Hematopoietic multipotent progenitor cell treated with erythropoietin and hydrocortisone succinate and interleukin-3 and kit ligand, for 15 days (in vitro differentiated cells): ENCODE results near the gene SORD.
"Not testable (repeated sequence)": the region's sequence is repeated elsewhere in the genome, so short reads cannot be mapped to it uniquely, and the experiment has no call there.

Source experiments
- DNase-seq: peaks from one replicate; pipeline ENCODE4 v3.0.0-alpha.2; 2015; ENCODE audit warnings: low spot score

The SORD gene

GRCh38 chr15:45097466-45097865, 74.5 kb downstream of the SORD start:
- no peak for DNase-seq

GRCh38 chr15:45099549-45100165, 76.7 kb downstream of the SORD start:
- DNase-seq = no peak

GRCh38 chr15:45100884-45101625, 78.1 kb downstream of the SORD start:
- DNase-seq = no peak

- DNase-seq = no peak
Observed at GRCh38 chr15:45101749-45102148, 78.8 kb downstream of the SORD start.

- no peak for DNase-seq
Observed at GRCh38 chr15:45102226-45102625, 79.2 kb downstream of the SORD start.

- DNase-seq = not testable (repeated sequence)
Observed at GRCh38 chr15:45104170-45104569, 81.2 kb downstream of the SORD start.

- DNase-seq = no peak
Observed at GRCh38 chr15:45105586-45105985, 82.6 kb downstream of the SORD start.

GRCh38 chr15:45106002-45106790, 83.2 kb downstream of the SORD start:
- DNase-seq = no peak

GRCh38 chr15:45107941-45108630, 85.1 kb downstream of the SORD start:
- no peak for DNase-seq

GRCh38 chr15:45110256-45110820, 87.3 kb downstream of the SORD start:
- no peak for DNase-seq

- DNase-seq = no peak
Observed at GRCh38 chr15:45111390-45112142, 88.6 kb downstream of the SORD start.

- no peak for DNase-seq
Observed at GRCh38 chr15:45112143-45112590, 89.2 kb downstream of the SORD start.

GRCh38 chr15:45112591-45113379, 89.8 kb downstream of the SORD start:
- DNase-seq = no peak

GRCh38 chr15:45113380-45113990, 90.5 kb downstream of the SORD start:
- no peak for DNase-seq

GRCh38 chr15:45114076-45114750, 91.2 kb downstream of the SORD start, which contains the start of the genes DUOX2 and DUOXA2:
Gene DUOX2 (minus strand): TSS chr15:45114172. CDS start chr15:45113411, 761 bp downstream.
Gene DUOXA2 (plus strand): TSS chr15:45114326. CDS start chr15:45114606, 280 bp downstream.
- no peak for DNase-seq

GRCh38 chr15:45114751-45115085, 91.7 kb downstream of the SORD start:
- DNase-seq = no peak

GRCh38 chr15:45115312-45115820, 92.4 kb downstream of the SORD start:
- DNase-seq = no peak

GRCh38 chr15:45116006-45116481, 93.0 kb downstream of the SORD start:
- DNase-seq = no peak
